NCI-H1105 (cell line): ENCODE data around the gene CST6.

Experiments used
- DNase-seq: peaks from one replicate; lab custom pipeline; 2025; lab: John Stamatoyannopoulos, UW

The CST6 gene

DNA sequence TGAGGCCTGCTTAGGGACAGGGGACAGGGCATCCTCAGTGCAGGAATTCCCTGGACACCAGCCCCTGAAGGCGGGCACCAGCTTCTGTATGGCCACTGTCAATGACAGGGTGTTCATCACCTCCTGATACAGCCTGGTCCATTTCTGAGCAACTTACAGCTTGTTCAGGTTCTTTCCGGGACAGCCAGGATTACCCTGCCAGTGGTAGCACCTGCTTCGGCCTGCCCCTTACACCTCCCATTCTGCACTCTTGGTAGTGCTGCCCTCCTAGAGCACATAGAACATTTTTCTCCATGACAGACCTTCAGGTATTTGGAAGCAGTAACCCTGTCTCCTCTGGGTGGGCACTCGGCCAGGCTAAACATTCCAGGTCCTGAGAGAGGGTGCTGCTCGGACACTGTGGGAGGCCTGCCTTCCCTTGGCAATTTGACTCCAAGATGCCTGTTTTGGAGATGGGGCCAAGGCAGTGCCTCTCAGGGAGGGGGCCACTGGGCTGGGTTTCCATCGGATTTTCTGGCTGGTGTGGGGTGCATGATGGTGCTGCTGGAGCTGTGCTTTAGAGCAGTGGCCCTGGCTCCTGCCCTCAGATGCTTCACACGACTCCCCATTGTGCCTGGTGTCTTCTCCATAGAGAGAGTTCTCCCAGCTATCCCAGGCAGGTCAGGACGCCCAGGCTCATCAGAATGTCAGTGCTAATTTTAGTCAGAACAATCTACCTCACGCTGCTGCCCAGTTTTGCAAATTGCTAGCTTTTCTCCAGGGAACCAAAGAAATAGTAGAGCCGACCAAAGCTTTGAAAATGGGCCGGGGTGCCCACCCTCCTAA is 35.9 kb downstream of the CST6 start:
- no peak for DNase-seq

GRCh38 chr11:66048547-66049323 is 36.9 kb downstream of the CST6 start, which contains the start of gene GAL3ST3:
TSS of gene GAL3ST3 (minus strand) at chr11:66049161. CDS start at chr11:66045415, 3,746 bp downstream.
- DNase-seq: no peak

GRCh38 chr11:66050581-66051231 is 38.9 kb downstream of the CST6 start:
- DNase-seq: no peak

DNA sequence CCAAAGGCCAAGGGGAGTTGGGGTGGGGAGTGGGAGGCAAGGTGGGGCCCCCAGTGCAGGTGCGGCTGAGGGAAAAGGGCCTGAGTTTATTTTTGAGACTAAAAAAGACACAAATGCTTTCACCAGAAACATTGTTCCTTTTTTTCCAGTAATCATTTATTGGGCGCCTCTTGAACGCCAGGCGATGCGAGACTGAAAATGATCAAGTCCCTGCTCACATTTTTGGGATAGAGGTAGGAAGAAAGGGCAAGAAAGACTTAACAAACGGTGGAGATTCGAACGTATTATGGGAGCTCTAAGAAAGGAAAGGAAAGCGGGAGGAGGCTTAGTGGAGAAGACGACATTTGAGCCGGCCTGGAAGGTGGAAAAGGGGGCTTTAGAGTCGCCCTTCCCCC is 39.6 kb downstream of the CST6 start:
- DNase-seq: no peak

- peak; percentile 98 for DNase-seq
Measured at GRCh38 chr11:66051766-66052663, 40.2 kb downstream of the CST6 start, which contains the start of gene SF3B2. TSS of gene SF3B2 (plus strand) at chr11:66052364. CDS start at chr11:66052385, 21 bp downstream.

DNA sequence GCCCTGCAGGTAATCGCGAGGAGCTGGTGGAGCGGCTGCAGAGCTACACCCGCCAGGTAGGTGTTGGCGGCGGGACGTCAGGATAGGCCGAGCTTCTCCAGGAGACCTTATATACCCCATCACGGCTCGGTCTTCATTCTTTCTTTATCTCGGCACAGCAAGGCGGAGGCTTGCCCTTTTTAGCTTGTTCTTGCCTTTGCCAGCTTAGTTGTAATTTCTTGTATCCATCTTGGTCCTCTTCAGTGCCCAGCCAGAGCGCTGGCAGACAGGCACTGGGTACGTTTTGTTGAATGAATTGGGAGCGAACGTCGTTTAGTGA is 40.8 kb downstream of the CST6 start:
- no peak for DNase-seq

GRCh38 chr11:66055021-66055420 is 43.2 kb downstream of the CST6 start:
- no peak for DNase-seq

- DNase-seq: no peak
Measured at GRCh38 chr11:66056501-66056900, 44.7 kb downstream of the CST6 start.

DNA sequence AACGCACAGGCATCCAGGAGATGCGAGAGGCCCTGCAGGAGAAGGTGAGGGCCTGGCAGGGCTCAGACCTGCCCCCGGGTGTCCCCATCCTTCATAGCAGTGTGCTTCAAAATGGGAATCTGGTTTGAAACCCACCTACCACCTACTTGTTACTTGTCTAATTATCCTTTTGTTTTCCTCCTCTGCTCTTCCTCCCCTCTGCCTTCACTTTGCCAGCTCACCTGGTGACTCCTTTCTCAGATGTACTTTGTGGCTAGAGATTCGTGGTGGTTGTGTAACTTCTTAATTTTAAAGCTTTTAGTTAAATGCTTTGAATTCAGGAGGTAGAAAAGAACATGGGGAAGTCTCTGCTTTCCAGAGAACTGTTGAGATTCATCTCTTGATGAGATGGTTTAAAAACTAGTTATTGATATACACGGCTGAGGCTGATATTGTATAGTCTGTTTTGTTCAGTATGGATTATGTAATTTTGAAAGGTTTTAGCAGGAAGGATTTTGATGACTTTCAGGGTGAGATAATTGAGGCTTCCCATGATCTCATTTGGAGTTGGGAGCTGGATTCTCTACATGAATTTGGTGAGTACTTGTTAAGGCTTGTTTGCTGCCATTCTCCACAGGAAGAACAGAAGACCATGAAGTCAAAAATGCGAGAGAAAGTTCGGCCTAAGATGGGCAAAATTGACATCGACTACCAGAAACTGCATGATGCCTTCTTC is 48.3 kb downstream of the CST6 start:
- DNase-seq: no peak

DNA sequence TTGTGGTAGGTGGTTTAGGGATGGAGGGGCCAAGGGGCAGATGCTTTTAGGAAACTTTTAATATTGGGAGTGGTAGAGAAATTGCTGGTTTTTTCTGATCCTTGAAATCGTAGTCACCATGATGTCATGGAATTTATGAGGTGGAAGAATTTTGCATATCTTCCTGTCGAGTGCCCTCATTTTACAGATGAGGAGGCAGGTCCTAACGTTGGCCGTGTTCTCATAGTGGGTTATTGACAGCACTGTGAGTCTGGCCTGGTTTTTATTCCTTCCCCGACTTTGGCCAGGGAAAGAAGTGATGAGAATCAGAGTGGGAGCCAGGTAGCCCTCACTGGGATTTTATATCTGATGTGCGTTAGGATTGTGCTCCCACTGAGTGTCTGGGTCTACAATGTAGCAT is 49.5 kb downstream of the CST6 start:
- DNase-seq: no peak

- DNase-seq: no peak
Measured at GRCh38 chr11:66062408-66062807, 50.6 kb downstream of the CST6 start.
